HepG2 (cell line): Measurements from ENCODE around the gene TNFRSF25. TPM values are rescaled to one million over a fixed set of nuclear protein-coding genes. Genes with fewer than 3 reads are reported as not detected.

Experiments
- BRCA1 ChIP-seq: sonication (generic); formaldehyde crosslinking; IDR thresholded peaks from 2 replicates; pipeline ENCODE4 v1.4.0; 2020; ENCODE audit warnings: missing genetic modification reagents
- CEBPB ChIP-seq: IDR thresholded peaks from 2 replicates; pipeline ENCODE4 v1.6.1; 2011; ENCODE audit warnings: low read depth, low read length, improper control_type of control experiment, borderline replicate concordance
- FOXJ3 ChIP-seq: sonication (generic); formaldehyde crosslinking; IDR thresholded peaks from 2 replicates; pipeline ENCODE4 v1.4.0; 2020; ENCODE audit warnings: missing genetic modification reagents, mild to moderate bottlenecking, borderline replicate concordance
- HNF4A ChIP-seq: sonication (generic); formaldehyde crosslinking; IDR thresholded peaks from 2 replicates; pipeline ENCODE4 v1.4.0; 2020; ENCODE audit warnings: missing genetic modification reagents
- HNRNPUL1 ChIP-seq: fragments of 200-400 bp; formaldehyde crosslinking; IDR thresholded peaks from 2 replicates; pipeline ENCODE4 v1.6.1; 2017; ENCODE audit warnings: low read depth, mild to moderate bottlenecking, low read length, moderate library complexity
- HOXD1 ChIP-seq: sonication (generic); formaldehyde crosslinking; IDR thresholded peaks from 2 replicates; pipeline ENCODE4 v1.5.0; 2020; ENCODE audit warnings: missing genetic modification reagents
- MED8 ChIP-seq: sonication (generic); formaldehyde crosslinking; IDR thresholded peaks from 2 replicates; pipeline ENCODE4 v1.8.1; 2023; ENCODE audit warnings: mild to moderate bottlenecking, missing genetic modification reagents; ENCODE audit not compliant: insufficient replicate concordance
- MTA3 ChIP-seq: sonication (generic); formaldehyde crosslinking; IDR thresholded peaks from 2 replicates; pipeline ENCODE4 v1.4.0; 2020; ENCODE audit warnings: missing genetic modification reagents
- NFIB ChIP-seq: sonication (generic); formaldehyde crosslinking; IDR thresholded peaks from 2 replicates; pipeline ENCODE4 v1.9.0; 2021; ENCODE audit warnings: missing genetic modification reagents, mild to moderate bottlenecking, borderline replicate concordance
- SKI ChIP-seq: fragments of 450-650 bp; IDR thresholded peaks from one replicate; pipeline ENCODE4 v1.6.1; 2018; ENCODE audit warnings: mild to moderate bottlenecking; ENCODE audit not compliant: partially characterized antibody
- SRSF4 ChIP-seq: fragments of 200-400 bp; formaldehyde crosslinking; IDR thresholded peaks from one replicate; pipeline ENCODE4 v1.6.1; 2018; ENCODE audit warnings: mild to moderate bottlenecking, low read depth, low read length, moderate library complexity; ENCODE audit not compliant: poor library complexity, severe bottlenecking
- STAT5B ChIP-seq: sonication (generic); formaldehyde crosslinking; IDR thresholded peaks from 2 replicates; pipeline ENCODE4 v1.4.0; 2020; ENCODE audit warnings: missing genetic modification reagents
- TRIM22 ChIP-seq: fragments of 450-650 bp; IDR thresholded peaks from 2 replicates; pipeline ENCODE4 v1.6.1; 2017
- ZBTB25 ChIP-seq: IDR thresholded peaks from 2 replicates; pipeline ENCODE4 v1.6.1; 2018; ENCODE audit warnings: missing genetic modification reagents
- ZBTB38 ChIP-seq: sonication (generic); formaldehyde crosslinking; IDR thresholded peaks from 2 replicates; pipeline ENCODE4 v1.5.1; 2020; ENCODE audit warnings: mild to moderate bottlenecking, missing genetic modification reagents
- ZFP36L2 ChIP-seq: sonication (generic); formaldehyde crosslinking; IDR thresholded peaks from 2 replicates; pipeline ENCODE4 v1.4.0; 2020; ENCODE audit warnings: missing genetic modification reagents
- ZNF589 ChIP-seq: sonication (generic); formaldehyde crosslinking; conservative IDR thresholded peaks from 2 replicates; pipeline ENCODE4 v1.8.0; 2022; ENCODE audit warnings: mild to moderate bottlenecking, moderate library complexity, missing genetic modification reagents
- ZNF672 ChIP-seq: sonication (generic); formaldehyde crosslinking; IDR thresholded peaks from 2 replicates; pipeline ENCODE4 v1.8.1; 2022; ENCODE audit warnings: missing genetic modification reagents
- ZNF777 ChIP-seq: sonication (generic); formaldehyde crosslinking; IDR thresholded peaks from 2 replicates; pipeline ENCODE4 v1.4.0; 2020; ENCODE audit warnings: missing genetic modification reagents
- polyA plus RNA-seq, 8 experiments: library from polyadenylated mRNA; depleted of rRNA in 3 of 8; stranded (reverse) in 7 of 8; unstranded in 1 of 8; fragments of >200 nt; fragmentation: Illumina TruSeq in 4 of 8; extraction: Trizol in 4 of 8; gene quantifications; 2 replicates each; pipeline versions ENCODE4 v1.2.1 to v1.2.3, GENCODE V29; 2011 to 2016; ENCODE audit warnings: low read depth in 4 of 8, missing spikeins in 1 of 8, mixed read lengths in 1 of 8; ENCODE audit not compliant: insufficient read depth in 1 of 8
- total RNA-seq, 5 experiments: library from RNA; depleted of rRNA; stranded (reverse); fragments of >200 nt; fragmentation: Illumina TruSeq; extraction: Trizol; gene quantifications; 2 replicates each; pipeline ENCODE4 v1.2.3, GENCODE V29; 2016; ENCODE audit warnings: low read depth in 1 of 5
- TF ChIP-seq, protein P1 (sequence below): sonication (generic); formaldehyde crosslinking; IDR thresholded peaks from 2 replicates; pipeline ENCODE4 v1.4.0; 2020; ENCODE audit warnings: missing genetic modification reagents, borderline replicate concordance
- TF ChIP-seq, protein P2 (sequence below): sonication (generic); formaldehyde crosslinking; IDR thresholded peaks from 2 replicates; pipeline ENCODE4 v1.4.0; 2020; ENCODE audit warnings: mild to moderate bottlenecking, low read depth, missing genetic modification reagents
- TF ChIP-seq, protein P3 (sequence below): sonication (generic); formaldehyde crosslinking; IDR thresholded peaks from 2 replicates; pipeline ENCODE4 v1.4.0; 2020; ENCODE audit warnings: missing genetic modification reagents
- TF ChIP-seq, protein P4 (sequence below): sonication (generic); formaldehyde crosslinking; IDR thresholded peaks from 2 replicates; pipeline ENCODE4 v1.4.0; 2020; ENCODE audit warnings: missing genetic modification reagents

Gene TNFRSF25
- total and polyA plus RNA-seq, 2 of the 13 experiments (the other 11 are each of a cell fraction or from before 2014, with no cell fraction given), result 1.4 to 1.5 TPM

GRCh38 chr1:6444377-6444776, 21.6 kb downstream of the TNFRSF25 start (continued):
- TF ChIP-seq SRSF4, result no peak
- TF ChIP-seq FOXJ3 (CRISPR knock-in tag), result no peak
- TF ChIP-seq SKI, result no peak
- TF ChIP-seq ZBTB25, result no peak
- no peak for TF ChIP-seq MTA3 (CRISPR knock-in tag)
- no peak for TF ChIP-seq HOXD1 (CRISPR knock-in tag)
- TF ChIP-seq, protein P1, sequence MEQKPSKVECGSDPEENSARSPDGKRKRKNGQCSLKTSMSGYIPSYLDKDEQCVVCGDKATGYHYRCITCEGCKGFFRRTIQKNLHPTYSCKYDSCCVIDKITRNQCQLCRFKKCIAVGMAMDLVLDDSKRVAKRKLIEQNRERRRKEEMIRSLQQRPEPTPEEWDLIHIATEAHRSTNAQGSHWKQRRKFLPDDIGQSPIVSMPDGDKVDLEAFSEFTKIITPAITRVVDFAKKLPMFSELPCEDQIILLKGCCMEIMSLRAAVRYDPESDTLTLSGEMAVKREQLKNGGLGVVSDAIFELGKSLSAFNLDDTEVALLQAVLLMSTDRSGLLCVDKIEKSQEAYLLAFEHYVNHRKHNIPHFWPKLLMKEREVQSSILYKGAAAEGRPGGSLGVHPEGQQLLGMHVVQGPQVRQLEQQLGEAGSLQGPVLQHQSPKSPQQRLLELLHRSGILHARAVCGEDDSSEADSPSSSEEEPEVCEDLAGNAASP (CRISPR knock-in tag), result no peak
- TF ChIP-seq NFIB, result 0 out of 2 replicates have a peak, but pooled peaks have one; percentile 3
- TF ChIP-seq ZNF672 (CRISPR knock-in tag), result no peak
- TF ChIP-seq CEBPB, result no peak
- no peak for TF ChIP-seq BRCA1 (CRISPR knock-in tag)
- no peak for TF ChIP-seq ZFP36L2 (CRISPR knock-in tag)
- TF ChIP-seq, protein P2, sequence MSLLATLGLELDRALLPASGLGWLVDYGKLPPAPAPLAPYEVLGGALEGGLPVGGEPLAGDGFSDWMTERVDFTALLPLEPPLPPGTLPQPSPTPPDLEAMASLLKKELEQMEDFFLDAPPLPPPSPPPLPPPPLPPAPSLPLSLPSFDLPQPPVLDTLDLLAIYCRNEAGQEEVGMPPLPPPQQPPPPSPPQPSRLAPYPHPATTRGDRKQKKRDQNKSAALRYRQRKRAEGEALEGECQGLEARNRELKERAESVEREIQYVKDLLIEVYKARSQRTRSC (CRISPR knock-in tag), result no peak
- peak; percentile 34; the same call in 1 of the 2 replicates for TF ChIP-seq HNF4A
- no peak for TF ChIP-seq TRIM22
- no peak for TF ChIP-seq ZNF589 (CRISPR knock-in tag)
- peak; percentile 84 for TF ChIP-seq ZBTB38 (CRISPR knock-in tag)
- no peak for TF ChIP-seq MED8
- TF ChIP-seq, protein P3, sequence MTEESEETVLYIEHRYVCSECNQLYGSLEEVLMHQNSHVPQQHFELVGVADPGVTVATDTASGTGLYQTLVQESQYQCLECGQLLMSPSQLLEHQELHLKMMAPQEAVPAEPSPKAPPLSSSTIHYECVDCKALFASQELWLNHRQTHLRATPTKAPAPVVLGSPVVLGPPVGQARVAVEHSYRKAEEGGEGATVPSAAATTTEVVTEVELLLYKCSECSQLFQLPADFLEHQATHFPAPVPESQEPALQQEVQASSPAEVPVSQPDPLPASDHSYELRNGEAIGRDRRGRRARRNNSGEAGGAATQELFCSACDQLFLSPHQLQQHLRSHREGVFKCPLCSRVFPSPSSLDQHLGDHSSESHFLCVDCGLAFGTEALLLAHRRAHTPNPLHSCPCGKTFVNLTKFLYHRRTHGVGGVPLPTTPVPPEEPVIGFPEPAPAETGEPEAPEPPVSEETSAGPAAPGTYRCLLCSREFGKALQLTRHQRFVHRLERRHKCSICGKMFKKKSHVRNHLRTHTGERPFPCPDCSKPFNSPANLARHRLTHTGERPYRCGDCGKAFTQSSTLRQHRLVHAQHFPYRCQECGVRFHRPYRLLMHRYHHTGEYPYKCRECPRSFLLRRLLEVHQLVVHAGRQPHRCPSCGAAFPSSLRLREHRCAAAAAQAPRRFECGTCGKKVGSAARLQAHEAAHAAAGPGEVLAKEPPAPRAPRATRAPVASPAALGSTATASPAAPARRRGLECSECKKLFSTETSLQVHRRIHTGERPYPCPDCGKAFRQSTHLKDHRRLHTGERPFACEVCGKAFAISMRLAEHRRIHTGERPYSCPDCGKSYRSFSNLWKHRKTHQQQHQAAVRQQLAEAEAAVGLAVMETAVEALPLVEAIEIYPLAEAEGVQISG (CRISPR knock-in tag), result peak; percentile 7; the same call in 1 of the 2 replicates
- no peak for TF ChIP-seq HNRNPUL1
- no peak for TF ChIP-seq STAT5B (CRISPR knock-in tag)
- 0 out of 2 replicates have a peak, but pooled peaks have one; percentile 20 for TF ChIP-seq ZNF777 (CRISPR knock-in tag)
- TF ChIP-seq, protein P4, sequence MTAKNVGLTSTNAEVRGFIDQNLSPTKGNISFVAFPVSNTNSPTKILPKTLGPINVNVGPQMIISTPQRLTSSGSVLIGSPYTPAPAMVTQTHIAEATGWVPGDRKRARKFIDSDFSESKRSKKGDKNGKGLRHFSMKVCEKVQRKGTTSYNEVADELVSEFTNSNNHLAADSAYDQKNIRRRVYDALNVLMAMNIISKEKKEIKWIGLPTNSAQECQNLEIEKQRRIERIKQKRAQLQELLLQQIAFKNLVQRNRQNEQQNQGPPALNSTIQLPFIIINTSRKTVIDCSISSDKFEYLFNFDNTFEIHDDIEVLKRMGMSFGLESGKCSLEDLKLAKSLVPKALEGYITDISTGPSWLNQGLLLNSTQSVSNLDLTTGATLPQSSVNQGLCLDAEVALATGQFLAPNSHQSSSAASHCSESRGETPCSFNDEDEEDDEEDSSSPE (CRISPR knock-in tag), result no peak
